Esophagus squamous epithelium (tissue), 5 donors: ENCODE results near the gene PSMB8. TPM values are rescaled to one million over a fixed set of nuclear protein-coding genes. Genes with fewer than 3 reads are reported as not detected.

Source experiments
- DNase-seq: peaks from one replicate; lab custom pipeline; 2025; lab: John Stamatoyannopoulos, UW
- H3K27ac ChIP-seq, 4 donors: fragments of 200-600 bp; sonication (generic); one replicate each; pipeline ENCODE4 v1.5.1; 2016 to 2019; ENCODE audit warnings: mild to moderate bottlenecking in 1 of 4
- H3K27me3 ChIP-seq, 4 donors: fragments of 200-600 bp; sonication (generic); 1 replicate in 3 of 4; 2 replicates in 1 of 4; pipeline versions ENCODE4 v1.5.1 to v1.6.0; 2017 to 2021; ENCODE audit warnings: antibody characterized with exemption in 1 of 4
- H3K36me3 ChIP-seq, 3 donors: fragments of 200-600 bp; sonication (generic); one replicate each; pipeline ENCODE4 v1.5.1; 2016 to 2019
- H3K4me1 ChIP-seq, 3 donors: fragments of 200-600 bp; sonication (generic); one replicate each; pipeline ENCODE4 v1.5.1; 2017 to 2019
- H3K4me3 ChIP-seq, 4 donors: fragments of 200-600 bp; sonication (generic); 1 replicate in 3 of 4; 2 replicates in 1 of 4; pipeline ENCODE4 v1.5.1; 2016 to 2019; ENCODE audit warnings: mild to moderate bottlenecking in 2 of 4, moderate library complexity in 1 of 4
- H3K9me3 ChIP-seq, 3 donors: fragments of 200-600 bp; sonication (generic); one replicate each; pipeline ENCODE4 v1.5.1; 2016 to 2019
- CTCF ChIP-seq, 6 experiments: fragments of 450-650 bp in 4 of 6; fragments of 200-600 bp in 2 of 6; sonication (generic) in 2 of 6; IDR thresholded peaks; one replicate each; pipeline ENCODE4 v1.5.1; 2016 to 2019; ENCODE audit warnings: antibody characterized with exemption in 6 of 6, mild to moderate bottlenecking in 4 of 6, moderate library complexity in 4 of 6
- POLR2A ChIP-seq, 4 donors: fragments of 450-650 bp; IDR thresholded peaks; one replicate each; pipeline ENCODE4 v1.6.1; 2017; ENCODE audit warnings: antibody characterized with exemption in 4 of 4, mild to moderate bottlenecking in 4 of 4, moderate library complexity in 3 of 4
- WGBS, 2 donors: methylation state at CpG; one replicate each; pipeline ENCODE4 v1.1.5; 2018; 5-methylcytosine and 5-hydroxymethylcytosine counted together
- intact Hi-C: fragments of 100-400 bp; cut with DNase I; formaldehyde crosslinking; loops from one replicate; pipeline ENCODE4 v1.15.0; 2022
- total RNA-seq, 4 donors: library from RNA; depleted of rRNA; stranded (reverse); fragments of >200 nt; gene quantifications; one replicate each; pipeline ENCODE4 v1.1.0, GENCODE V29; 2016
- donor health status: DM: yes; HTN: yes; CAD: no.

PSMB8 gene
- total RNA-seq, 4 donors from 2014 or later, result 21.6 to 135 (median 42.2) TPM

GRCh38 chr6:32867022-32867477 is 23.2 kb upstream of the PSMB8 start:
- Histone ChIP-seq H3K36me3 (no peaks in the 10 kb centered on the region), H3K9me3 (no peaks in the 10 kb centered on the region), H3K4me1 (peaks cover 0 to 6% (median 0%) of the 10 kb centered on the region in 3 donors), H3K27me3 (peaks cover 0 to 17% (median 0%) of the 10 kb centered on the region in 4 donors), H3K4me3 (no peak overlapping the region), H3K27ac (no peak overlapping the region)
- DNase-seq, result no peak
- 50 to 69% methylated on average over 3 of the region's 3 CpGs for WGBS, 2 donors
- intact Hi-C loops, result no loop called here
- TF ChIP-seq CTCF (IDR thresholded peaks at IDR 0.05) (no peak), POLR2A (IDR thresholded peaks at IDR 0.05) (no peak)

GRCh38 chr6:32865724-32866443 is 22.0 kb upstream of the PSMB8 start:
- WGBS, 2 donors, result 57 to 60% methylated on average over 10 of the region's 10 CpGs
- no peaks in the 10 kb centered on the region for H3K9me3 ChIP-seq
- intact Hi-C loops, result no loop called here
- no peak overlapping the region for H3K4me3 ChIP-seq
- H3K4me1 ChIP-seq, result peaks cover 0 to 12% (median 2%) of the 10 kb centered on the region in 3 donors
- H3K36me3 ChIP-seq, result no peaks in the 10 kb centered on the region
- no peak for DNase-seq
- peaks cover 0 to 14% (median 0%) of the 10 kb centered on the region in 4 donors for H3K27me3 ChIP-seq
- TF ChIP-seq POLR2A (IDR thresholded peaks at IDR 0.05) (no peak), CTCF (IDR thresholded peaks at IDR 0.05) (no peak)
- H3K27ac ChIP-seq, result no peak overlapping the region

- no peaks in the 10 kb centered on the region for H3K27me3 ChIP-seq
- TF ChIP-seq CTCF (IDR thresholded peaks at IDR 0.05), result no peak
- no peak for TF ChIP-seq POLR2A (IDR thresholded peaks at IDR 0.05)
- H3K4me3 ChIP-seq, result no peak overlapping the region
- 76 to 83% methylated on average over 3 of the region's 3 CpGs for WGBS, 2 donors
- intact Hi-C loops, result no loop called here
- H3K4me1 ChIP-seq, result peaks cover 0 to 8% (median 2%) of the 10 kb centered on the region in 3 donors
- H3K36me3 ChIP-seq, result peaks cover 6 to 28% (median 6%) of the 10 kb centered on the region in 3 donors
- no peaks in the 10 kb centered on the region for H3K9me3 ChIP-seq
- no peak for DNase-seq
- no peak overlapping the region for H3K27ac ChIP-seq
Observed at GRCh38 chr6:32862725-32863124, 18.9 kb upstream of the PSMB8 start.

GRCh38 chr6:32860674-32861073 is 16.8 kb upstream of the PSMB8 start:
- peaks cover 6 to 34% (median 9%) of the 10 kb centered on the region in 3 donors for H3K36me3 ChIP-seq
- DNase-seq, result no peak
- H3K27me3 ChIP-seq, result no peaks in the 10 kb centered on the region
- TF ChIP-seq CTCF (IDR thresholded peaks at IDR 0.05), result no peak
- no peak for TF ChIP-seq POLR2A (IDR thresholded peaks at IDR 0.05)
- peak overlapping the region in 1 of 4 donors; percentile 11 for H3K27ac ChIP-seq
- 57 to 67% methylated on average over 1 of the region's 1 CpG for WGBS, 2 donors
- no peak overlapping the region for H3K4me3 ChIP-seq
- intact Hi-C loops, result no loop called here
- peaks cover 0 to 13% (median 7%) of the 10 kb centered on the region in 3 donors for H3K4me1 ChIP-seq
- H3K9me3 ChIP-seq, result no peaks in the 10 kb centered on the region

- Histone ChIP-seq H3K27me3 (no peaks in the 10 kb centered on the region), H3K27ac (no peak overlapping the region), H3K9me3 (no peaks in the 10 kb centered on the region), H3K4me1 (peaks cover 0 to 30% (median 15%) of the 10 kb centered on the region in 3 donors), H3K36me3 (peaks cover 6 to 34% (median 9%) of the 10 kb centered on the region in 3 donors), H3K4me3 (no peak overlapping the region)
- 64% methylated on average over 5 of the region's 5 CpGs; no CpG with 5 or more reads in 1 of the 2 donors for WGBS, 2 donors
- intact Hi-C loops, result no loop called here
- DNase-seq, result no peak
- TF ChIP-seq CTCF (IDR thresholded peaks at IDR 0.05) (no peak), POLR2A (IDR thresholded peaks at IDR 0.05) (no peak)
Observed at GRCh38 chr6:32858194-32858593, 14.3 kb upstream of the PSMB8 start.
